Neural progenitor cell (in vitro differentiated cells): ENCODE measurements around the gene NKPD1. TPM values are rescaled to one million over a fixed set of nuclear protein-coding genes. Genes with fewer than 3 reads are reported as not detected.

Experiments
- DNase-seq: peaks from one replicate; pipeline ENCODE4 v3.0.0-alpha.2; 2016; ENCODE audit warnings: low spot score
- H2AFZ ChIP-seq: fragments of 200-600 bp; sonication (generic); replicated peaks from 2 replicates; pipeline ENCODE4 v1.6.1; 2016; ENCODE audit warnings: antibody characterized with exemption
- H3F3A ChIP-seq: fragments of 200-600 bp; sonication (generic); 2 replicates; pipeline ENCODE4 v1.6.1; 2016; ENCODE audit warnings: antibody characterized with exemption, low read depth
- H3K27ac ChIP-seq: fragments of 200-600 bp; sonication (generic); 2 replicates; pipeline ENCODE4 v1.5.1; 2016; ENCODE audit warnings: mild to moderate bottlenecking
- H3K27me3 ChIP-seq: fragments of 200-600 bp; sonication (generic); 2 replicates; pipeline ENCODE4 v1.6.1; 2016; ENCODE audit warnings: mild to moderate bottlenecking, moderate library complexity
- H3K36me3 ChIP-seq: fragments of 200-600 bp; sonication (generic); 2 replicates; pipeline ENCODE4 v1.5.1; 2016
- H3K4me1 ChIP-seq: fragments of 200-600 bp; sonication (generic); 2 replicates; pipeline ENCODE4 v1.6.1; 2016; ENCODE audit warnings: mixed run types
- H3K4me2 ChIP-seq: fragments of 200-600 bp; sonication (generic); 2 replicates; pipeline ENCODE4 v1.6.1; 2016
- H3K4me3 ChIP-seq: fragments of 200-600 bp; sonication (generic); 2 replicates; pipeline ENCODE4 v1.5.1; 2016
- H3K79me2 ChIP-seq: fragments of 200-600 bp; sonication (generic); 2 replicates; pipeline ENCODE4 v1.6.1; 2016; ENCODE audit warnings: low read depth
- H3K9ac ChIP-seq: fragments of 200-600 bp; sonication (generic); 2 replicates; pipeline ENCODE4 v1.6.1; 2016
- H3K9me3 ChIP-seq: fragments of 200-600 bp; sonication (generic); 2 replicates; pipeline ENCODE4 v1.5.1; 2016; ENCODE audit warnings: low read depth
- H4K20me1 ChIP-seq: fragments of 200-600 bp; sonication (generic); 2 replicates; pipeline ENCODE4 v1.6.1; 2016; ENCODE audit warnings: low read depth
- H3K27ac Mint-ChIP-seq: 3 replicates; pipeline ENCODE4 v1.8.0; 2021; ENCODE audit warnings: mixed read lengths
- H3K27me3 Mint-ChIP-seq: 2 replicates; pipeline ENCODE4 v1.8.0; 2022; ENCODE audit warnings: low read depth, mild to moderate bottlenecking, inconsistent platforms, moderate library complexity, mixed read lengths; ENCODE audit not compliant: insufficient read depth
- H3K36me3 Mint-ChIP-seq: 3 replicates; pipeline ENCODE4 v1.8.0; 2021; ENCODE audit warnings: mixed read lengths
- H3K4me1 Mint-ChIP-seq: 3 replicates; pipeline ENCODE4 v1.8.0; 2021; ENCODE audit warnings: mixed read lengths
- H3K4me3 Mint-ChIP-seq: 3 replicates; pipeline ENCODE4 v1.8.0; 2021; ENCODE audit warnings: mild to moderate bottlenecking, moderate library complexity, mixed read lengths
- H3K9me3 Mint-ChIP-seq: 3 replicates; pipeline ENCODE4 v1.8.0; 2020; ENCODE audit warnings: mixed read lengths
- CTCF ChIP-seq: fragments of 200-600 bp; sonication (generic); IDR thresholded peaks from 2 replicates; pipeline ENCODE4 v1.5.1; 2017; ENCODE audit warnings: antibody characterized with exemption, mild to moderate bottlenecking
- EZH2 ChIP-seq: fragments of 200-600 bp; sonication (generic); IDR thresholded peaks from 2 replicates; pipeline ENCODE4 v1.6.1; 2017; ENCODE audit warnings: antibody characterized with exemption, mild to moderate bottlenecking, moderate library complexity
- EZH2phosphoT487 ChIP-seq: fragments of 200-600 bp; sonication (generic); IDR thresholded peaks from 2 replicates; pipeline ENCODE4 v1.6.1; 2017; ENCODE audit warnings: antibody characterized with exemption
- total RNA-seq: library from RNA; depleted of rRNA; stranded (reverse); fragments of >200 nt; gene quantifications from 2 replicates; pipeline ENCODE4 v1.2.3, GENCODE V29; 2015; ENCODE audit warnings: low replicate concordance

NKPD1 gene
- total RNA-seq, 1 donor from 2014 or later = 0.02 TPM

GRCh38 chr19:45173816-45174215 is 13.0 kb upstream of the NKPD1 start:
- Histone ChIP-seq H3K27me3 (no peaks in the 10 kb centered on the region), H2AFZ (no peak overlapping the region), H3K27ac (no peak overlapping the region), H3K9me3 (no peaks in the 10 kb centered on the region), H3F3A (peaks cover 2% of the 10 kb centered on the region), H3K79me2 (peaks cover 11% of the 10 kb centered on the region), H3K4me1 (no peaks in the 10 kb centered on the region), H3K4me3 (no peak overlapping the region), H3K9ac (no peak overlapping the region), H4K20me1 (peaks cover 15% of the 10 kb centered on the region), H3K36me3 (no peaks in the 10 kb centered on the region), H3K4me2 (no peak overlapping the region)
- H3K4me3 Mint-ChIP-seq = peak overlapping the region; percentile 30
- H3K4me1 Mint-ChIP-seq = peaks cover 9% of the 10 kb centered on the region
- no peaks in the 10 kb centered on the region for H3K9me3 Mint-ChIP-seq
- H3K36me3 Mint-ChIP-seq = no peaks in the 10 kb centered on the region
- no peak for DNase-seq
- H3K27ac Mint-ChIP-seq = no peak overlapping the region
- TF ChIP-seq CTCF (no peak), EZH2 (no peak), EZH2phosphoT487 (no peak)
- H3K27me3 Mint-ChIP-seq = peaks cover 6% of the 10 kb centered on the region

GRCh38 chr19:45172611-45173208 is 11.9 kb upstream of the NKPD1 start:
- TF ChIP-seq EZH2phosphoT487 (no peak), EZH2 (no peak), CTCF (no peak)

DNA sequence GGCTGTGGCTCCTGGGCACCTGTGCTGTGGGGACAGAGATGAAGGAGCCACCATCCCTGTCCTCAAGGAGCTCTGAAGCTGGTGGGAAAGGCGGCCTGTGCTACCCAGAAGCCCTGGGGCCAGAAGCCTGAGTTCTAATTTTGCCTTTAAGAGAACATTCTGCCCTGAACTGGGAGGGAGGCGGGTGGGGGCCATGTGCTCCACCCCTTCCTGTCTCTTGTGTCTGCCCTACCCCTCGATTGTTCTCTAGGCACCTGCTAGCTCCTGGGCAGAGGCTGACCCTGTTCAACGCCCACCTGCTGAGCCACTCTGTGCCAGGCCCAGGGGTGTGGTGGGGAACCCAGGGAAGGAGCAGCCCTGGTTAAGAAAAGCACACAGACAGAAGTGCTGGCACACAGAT is 11.4 kb upstream of the NKPD1 start:
- H3K27me3 Mint-ChIP-seq = peaks cover 2% of the 10 kb centered on the region
- Histone ChIP-seq H3K9ac (no peak overlapping the region), H3F3A (no peaks in the 10 kb centered on the region), H3K4me1 (no peaks in the 10 kb centered on the region), H3K79me2 (peaks cover 4% of the 10 kb centered on the region), H2AFZ (no peak overlapping the region), H4K20me1 (peaks cover 20% of the 10 kb centered on the region), H3K36me3 (no peaks in the 10 kb centered on the region), H3K27me3 (no peaks in the 10 kb centered on the region), H3K4me2 (no peak overlapping the region), H3K9me3 (no peaks in the 10 kb centered on the region), H3K27ac (no peak overlapping the region), H3K4me3 (no peak overlapping the region)
- H3K9me3 Mint-ChIP-seq = no peaks in the 10 kb centered on the region
- no peak overlapping the region for H3K27ac Mint-ChIP-seq
- peaks cover 5% of the 10 kb centered on the region for H3K4me1 Mint-ChIP-seq
- no peak for DNase-seq
- H3K36me3 Mint-ChIP-seq = no peaks in the 10 kb centered on the region
- no peak for TF ChIP-seq CTCF
- no peak overlapping the region for H3K4me3 Mint-ChIP-seq

More at GRCh38 chr19:45172611-45173208, 11.9 kb upstream of the NKPD1 start:
- Histone ChIP-seq H3K9me3 (no peaks in the 10 kb centered on the region), H3F3A (no peaks in the 10 kb centered on the region), H3K4me3 (no peak overlapping the region), H3K27me3 (no peaks in the 10 kb centered on the region), H3K79me2 (peaks cover 9% of the 10 kb centered on the region), H3K4me1 (no peaks in the 10 kb centered on the region), H3K27ac (no peak overlapping the region), H4K20me1 (peaks cover 15% of the 10 kb centered on the region), H3K4me2 (no peak overlapping the region), H3K36me3 (no peaks in the 10 kb centered on the region), H3K9ac (no peak overlapping the region), H2AFZ (no peak overlapping the region)
- Mint-ChIP-seq H3K27me3 (peaks cover 2% of the 10 kb centered on the region), H3K36me3 (no peaks in the 10 kb centered on the region), H3K9me3 (no peaks in the 10 kb centered on the region), H3K4me1 (peaks cover 6% of the 10 kb centered on the region), H3K27ac (no peak overlapping the region), H3K4me3 (no peak overlapping the region)
- DNase-seq = no peak
